HG03565 (cell line): ENCODE measurements around the gene TRPT1.

ENCODE experiments used
- ATAC-seq: cut with Tn5 transposase; IDR thresholded peaks from one replicate; pipeline ENCODE4 v1.9.1; 2021; ENCODE audit warnings: mild to moderate bottlenecking, moderate library complexity; ENCODE audit not compliant: unreplicated experiment

The TRPT1 gene, protein sequence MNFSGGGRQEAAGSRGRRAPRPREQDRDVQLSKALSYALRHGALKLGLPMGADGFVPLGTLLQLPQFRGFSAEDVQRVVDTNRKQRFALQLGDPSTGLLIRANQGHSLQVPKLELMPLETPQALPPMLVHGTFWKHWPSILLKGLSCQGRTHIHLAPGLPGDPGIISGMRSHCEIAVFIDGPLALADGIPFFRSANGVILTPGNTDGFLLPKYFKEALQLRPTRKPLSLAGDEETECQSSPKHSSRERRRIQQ

DNA sequence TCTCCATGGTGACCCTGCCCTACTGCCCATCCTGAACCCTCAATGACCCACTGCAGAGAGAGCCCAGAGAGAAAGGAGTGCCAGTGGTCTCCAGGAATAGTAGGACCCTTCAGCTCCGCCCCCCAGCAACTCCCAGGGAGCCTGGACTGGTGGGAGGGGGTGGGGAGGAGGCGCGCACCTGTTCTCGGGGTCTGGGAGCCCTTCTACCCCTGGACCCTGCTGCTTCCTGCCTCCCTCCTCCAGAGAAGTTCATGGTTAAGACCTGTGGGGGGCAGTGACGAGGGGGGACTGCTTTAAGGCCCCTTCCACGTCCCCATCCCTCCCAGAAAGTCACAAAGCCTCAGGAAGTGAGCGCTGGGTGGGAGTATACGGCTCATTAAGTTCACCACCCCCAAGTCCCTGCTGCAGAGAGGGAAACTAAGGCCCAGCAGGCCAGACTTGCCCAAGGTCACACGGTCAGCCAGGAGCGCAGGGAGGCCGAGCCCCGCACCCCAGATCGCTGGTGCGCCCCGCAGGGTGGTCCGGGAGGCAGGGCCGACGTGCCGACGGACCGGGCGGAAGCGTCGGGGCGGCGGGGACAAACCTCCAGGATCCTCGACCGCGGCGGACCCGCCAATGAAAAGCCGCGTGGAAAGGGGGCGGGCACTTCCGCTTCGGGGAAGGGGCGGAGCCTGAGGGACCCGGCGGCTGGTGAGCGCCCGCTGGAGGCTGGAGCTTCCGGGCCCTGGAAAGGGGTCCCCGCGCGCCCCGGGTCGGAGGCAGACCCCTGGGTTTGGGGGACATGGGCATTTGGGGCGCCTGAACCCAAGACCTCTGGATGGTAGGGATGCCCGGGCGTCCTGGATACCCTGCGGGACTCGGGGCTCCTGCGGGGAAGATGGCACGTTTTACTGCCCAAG lies at the start of gene TRPT1, which contains the start of gene NUDT22:
Gene TRPT1, minus strand, starts transcription at position 579 of the 899 bp plus-strand sequence. Its CDS starts 326 bp downstream, at position 253.
Gene NUDT22, plus strand, starts transcription at position 667 of the 899 bp plus-strand sequence. CDS start 379 bp downstream, outside the sequence.
- no peak for ATAC-seq

DNA sequence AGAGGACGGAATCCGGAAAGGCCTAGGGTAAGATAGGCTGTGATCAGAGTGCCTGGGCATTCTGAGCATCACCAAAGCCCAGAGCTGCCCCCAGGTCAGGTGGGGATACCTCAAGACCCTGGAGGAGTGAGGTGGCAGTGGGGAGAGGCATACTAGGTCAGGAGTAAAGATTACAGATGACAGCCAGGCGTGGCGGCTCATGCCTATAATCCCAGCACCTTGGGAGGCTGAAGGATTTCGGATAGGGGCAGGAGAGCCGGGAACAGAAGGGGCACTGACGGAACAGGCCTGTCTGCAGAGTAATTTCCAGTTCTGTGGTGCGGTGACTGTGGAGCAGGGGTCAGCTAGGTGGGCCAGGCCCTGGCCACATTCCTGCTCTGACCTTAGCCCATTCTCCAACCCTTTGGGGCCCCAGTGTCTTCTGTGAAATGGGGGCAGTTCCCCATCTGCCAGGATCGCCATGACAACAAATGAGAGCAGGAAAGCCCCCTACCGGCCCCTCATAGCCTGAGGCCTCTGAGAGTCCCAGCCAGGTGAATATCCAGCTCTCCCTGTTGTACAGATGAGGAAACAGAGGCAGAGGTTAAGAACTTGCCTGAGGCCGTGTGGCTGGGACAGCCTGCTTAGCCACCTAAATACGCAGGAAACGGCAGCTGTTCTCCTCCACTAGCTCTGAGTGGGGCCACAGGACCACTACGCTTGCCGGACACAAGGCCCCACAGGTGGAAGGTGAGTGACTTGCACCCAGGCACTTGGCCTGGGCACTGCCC lies 49.2 kb upstream of the TRPT1 start:
- no peak for ATAC-seq

DNA sequence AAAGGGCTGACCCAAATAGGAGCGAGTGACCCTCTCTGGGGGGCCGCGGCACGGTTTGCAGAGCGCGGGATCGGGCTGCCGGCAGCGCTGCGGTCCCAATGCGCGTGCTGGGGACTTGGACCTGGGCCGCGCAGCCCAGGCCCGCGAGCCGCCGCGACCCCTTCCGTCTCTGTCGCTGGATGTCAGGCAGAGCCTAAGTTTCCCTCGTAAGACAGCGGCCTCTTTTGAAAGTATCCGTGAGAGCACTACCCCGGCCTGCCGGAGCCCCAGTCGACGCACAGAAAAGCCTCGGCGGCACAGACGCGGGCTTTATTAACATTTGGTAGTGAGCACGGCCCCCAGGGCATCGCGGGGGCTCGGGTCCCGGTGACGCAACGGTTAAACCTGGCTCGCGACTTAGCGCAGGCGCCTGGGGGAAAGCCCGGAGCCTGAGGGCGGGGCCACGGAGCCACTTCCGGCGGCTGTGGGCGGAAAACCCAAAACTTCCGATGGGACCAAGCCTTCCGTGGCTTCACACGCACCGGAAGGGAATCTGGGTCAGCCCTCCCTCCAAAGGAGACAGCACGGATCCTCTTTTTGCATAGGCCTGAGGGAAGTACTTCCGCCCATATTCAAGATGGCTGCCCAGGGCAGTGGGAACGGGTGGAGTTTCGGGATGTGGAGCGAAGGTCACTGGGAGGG lies 43.7 kb upstream of the TRPT1 start:
- peak; percentile 46 for ATAC-seq

DNA sequence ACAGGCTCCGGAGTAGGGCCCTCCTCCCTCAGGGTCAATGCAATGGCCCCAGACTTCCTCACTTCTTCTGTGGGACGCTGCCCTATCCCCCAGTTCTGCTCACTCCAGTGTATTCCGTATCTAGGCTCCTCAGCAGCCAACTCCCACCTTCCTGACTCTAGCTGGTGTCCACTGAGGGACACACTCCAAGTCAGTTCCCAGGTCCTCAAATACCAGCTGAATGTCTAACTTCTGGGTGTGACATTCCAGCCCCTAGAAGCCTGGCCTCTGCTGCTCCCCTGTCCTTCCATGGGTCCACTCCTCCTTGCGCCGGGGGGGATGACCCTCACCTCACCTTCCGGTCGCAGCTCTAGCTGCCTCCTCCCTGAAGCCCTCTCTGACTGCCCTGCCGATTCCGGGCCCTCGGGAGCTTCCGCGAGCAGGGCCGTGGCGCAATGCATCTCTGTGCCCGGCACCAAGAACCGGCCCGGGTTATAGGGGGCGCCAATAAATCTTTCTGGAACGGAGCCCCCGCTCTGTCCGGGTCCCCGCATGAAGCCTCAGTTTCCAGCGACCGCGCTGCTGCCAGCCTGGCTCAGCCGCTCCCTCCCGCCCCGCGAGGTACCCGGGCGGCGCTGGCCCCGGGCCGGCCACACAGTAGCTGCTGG lies 43.0 kb upstream of the TRPT1 start:
- ATAC-seq = peak; percentile 4

- no peak for ATAC-seq
Measured at GRCh38 chr11:64268025-64268892, 42.3 kb upstream of the TRPT1 start.

GRCh38 chr11:64267207-64267945 lies 41.4 kb upstream of the TRPT1 start:
- no peak for ATAC-seq

- no peak for ATAC-seq
Measured at GRCh38 chr11:64266339-64266738, 40.4 kb upstream of the TRPT1 start.

- ATAC-seq = no peak
Measured at GRCh38 chr11:64265176-64266160, 39.5 kb upstream of the TRPT1 start.

GRCh38 chr11:64264371-64264852 lies 38.4 kb upstream of the TRPT1 start:
- no peak for ATAC-seq

DNA sequence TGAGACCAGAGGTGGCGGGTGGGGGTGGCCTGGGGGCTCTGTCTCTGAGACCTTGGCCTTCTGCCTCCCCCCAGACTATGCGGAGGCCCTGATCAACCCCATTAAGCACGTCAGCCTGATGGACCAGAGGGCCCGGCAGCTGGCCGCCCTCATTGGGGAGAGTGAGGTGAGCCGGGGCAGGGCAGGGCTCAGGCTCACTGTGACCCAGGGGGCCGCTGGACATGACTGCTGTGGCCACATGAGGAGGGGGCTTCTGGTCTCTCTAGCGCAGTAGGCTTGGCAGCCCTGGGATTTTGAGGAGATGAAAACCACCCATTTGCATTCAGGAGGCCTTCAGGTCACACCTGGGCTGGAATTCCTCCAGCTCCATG lies 37.9 kb upstream of the TRPT1 start:
- ATAC-seq = no peak

GRCh38 chr11:64263021-64263946 lies 37.3 kb upstream of the TRPT1 start:
- no peak for ATAC-seq

GRCh38 chr11:64262271-64263002 lies 36.5 kb upstream of the TRPT1 start:
- no peak for ATAC-seq

GRCh38 chr11:64261556-64262080 lies 35.6 kb upstream of the TRPT1 start:
- no peak for ATAC-seq

DNA sequence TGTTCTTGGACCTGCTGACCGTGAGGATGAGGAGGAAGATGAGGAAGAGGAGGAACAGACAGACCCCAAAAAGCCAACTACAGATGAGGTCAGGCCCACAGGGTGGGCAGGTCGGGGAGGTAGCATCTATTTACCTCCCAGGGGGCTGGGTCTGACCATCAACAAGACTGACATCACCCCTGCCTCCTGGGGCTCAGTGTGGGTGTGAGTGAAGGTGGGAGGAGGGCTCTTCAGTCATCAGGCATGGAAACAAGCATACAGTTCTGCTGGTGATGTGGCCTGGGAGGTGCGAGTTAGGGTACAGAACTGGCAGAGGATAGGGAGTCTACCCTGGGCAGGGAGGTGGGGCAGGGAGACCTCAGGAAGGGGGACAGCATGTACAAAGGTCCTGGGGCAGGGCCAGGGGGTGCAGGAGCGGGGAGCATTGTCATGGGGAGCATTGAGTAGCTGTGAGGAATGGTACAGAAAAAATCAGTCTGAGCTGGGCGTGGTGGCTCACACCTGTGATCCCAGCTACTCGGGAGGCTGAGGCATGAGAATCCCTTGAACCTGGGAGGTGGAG lies 34.2 kb upstream of the TRPT1 start:
- no peak for ATAC-seq

- ATAC-seq = no peak
Measured at GRCh38 chr11:64259533-64260067, 33.6 kb upstream of the TRPT1 start.
